Measurements from ENCODE around the gene PODN.

Gene PODN

DNA sequence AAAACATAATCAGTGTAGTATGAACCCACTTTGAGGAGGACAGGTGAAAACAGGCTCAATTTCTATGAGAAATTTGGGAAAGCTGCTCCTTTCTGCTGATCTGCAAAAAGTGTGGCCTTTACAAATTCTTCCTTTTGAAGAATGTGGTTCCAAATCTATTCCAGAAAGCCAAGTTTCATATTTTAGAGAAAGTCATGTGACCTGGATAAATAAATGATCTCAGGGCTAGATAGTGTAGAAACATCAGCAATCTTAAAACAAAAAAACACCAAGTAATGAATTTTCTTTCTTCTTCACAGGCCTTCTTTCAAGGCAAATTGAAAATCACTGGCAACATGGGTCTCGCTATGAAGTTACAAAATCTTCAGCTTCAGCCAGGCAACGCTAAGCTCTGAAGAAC is 11.7 kb upstream of the PODN start:
- no peak for DNase-seq (ENCODE audit: low spot score)

DNA sequence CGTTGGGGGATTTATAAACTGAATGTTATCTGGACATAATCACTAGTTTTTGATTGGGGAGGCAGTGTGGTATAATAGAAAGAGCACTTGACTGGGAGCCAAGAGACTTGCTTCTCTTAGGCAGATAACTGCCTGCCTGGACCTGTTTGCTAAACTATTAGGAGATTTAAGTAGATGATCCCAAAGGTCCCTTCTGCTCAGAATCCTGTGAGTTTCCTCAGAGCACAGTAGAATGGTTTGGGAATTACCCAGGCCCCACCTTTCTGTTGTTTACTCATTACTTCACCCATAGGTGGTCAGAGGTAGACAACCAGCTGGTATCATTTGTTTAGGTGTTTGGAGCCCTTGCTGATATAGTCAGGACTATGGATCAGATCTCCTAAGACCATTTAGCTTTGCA is 10.3 kb upstream of the PODN start:
- no peak for DNase-seq (ENCODE audit: low spot score)

DNA sequence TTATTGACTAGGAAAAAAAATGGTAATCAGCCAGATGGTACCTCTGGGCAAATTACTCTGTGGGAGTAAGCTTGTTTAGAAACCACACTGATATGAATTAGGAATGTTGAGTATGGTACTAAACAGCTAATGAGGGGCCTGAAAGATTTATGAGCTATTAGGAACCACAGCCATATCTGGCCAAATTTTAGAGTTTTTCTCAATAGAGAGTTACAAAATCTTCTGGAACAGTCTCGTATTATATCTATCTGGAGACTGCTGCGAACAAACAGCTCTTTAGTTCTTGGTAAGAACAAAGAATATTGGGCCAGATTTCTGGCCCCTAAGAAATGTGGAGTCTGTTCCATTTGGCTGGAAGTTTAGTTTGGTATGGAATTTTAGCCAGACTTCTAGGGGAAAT is 4.9 kb upstream of the PODN start:
- no peak for DNase-seq (ENCODE audit: low spot score)

DNA sequence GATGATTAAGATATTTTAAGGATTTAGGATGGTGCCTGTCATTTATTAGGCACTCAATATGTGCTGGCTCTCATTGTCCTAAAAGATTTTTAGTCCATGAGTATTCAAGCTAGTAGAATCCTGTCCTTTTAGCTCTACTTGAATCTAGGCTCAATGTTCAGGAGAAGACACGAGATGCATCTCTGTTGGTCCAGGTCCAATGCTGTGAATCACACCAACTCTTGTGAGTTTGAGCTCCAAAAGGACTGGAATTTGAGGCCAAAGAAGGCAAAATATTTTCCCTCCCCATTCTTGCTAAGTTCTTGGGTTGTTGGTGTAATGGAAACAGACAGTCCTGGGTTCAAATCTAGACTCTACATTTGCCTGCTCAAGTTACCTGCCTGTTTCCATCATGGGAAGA is 1.4 kb upstream of the PODN start:
- no peak for DNase-seq (ENCODE audit: low spot score)

DNA sequence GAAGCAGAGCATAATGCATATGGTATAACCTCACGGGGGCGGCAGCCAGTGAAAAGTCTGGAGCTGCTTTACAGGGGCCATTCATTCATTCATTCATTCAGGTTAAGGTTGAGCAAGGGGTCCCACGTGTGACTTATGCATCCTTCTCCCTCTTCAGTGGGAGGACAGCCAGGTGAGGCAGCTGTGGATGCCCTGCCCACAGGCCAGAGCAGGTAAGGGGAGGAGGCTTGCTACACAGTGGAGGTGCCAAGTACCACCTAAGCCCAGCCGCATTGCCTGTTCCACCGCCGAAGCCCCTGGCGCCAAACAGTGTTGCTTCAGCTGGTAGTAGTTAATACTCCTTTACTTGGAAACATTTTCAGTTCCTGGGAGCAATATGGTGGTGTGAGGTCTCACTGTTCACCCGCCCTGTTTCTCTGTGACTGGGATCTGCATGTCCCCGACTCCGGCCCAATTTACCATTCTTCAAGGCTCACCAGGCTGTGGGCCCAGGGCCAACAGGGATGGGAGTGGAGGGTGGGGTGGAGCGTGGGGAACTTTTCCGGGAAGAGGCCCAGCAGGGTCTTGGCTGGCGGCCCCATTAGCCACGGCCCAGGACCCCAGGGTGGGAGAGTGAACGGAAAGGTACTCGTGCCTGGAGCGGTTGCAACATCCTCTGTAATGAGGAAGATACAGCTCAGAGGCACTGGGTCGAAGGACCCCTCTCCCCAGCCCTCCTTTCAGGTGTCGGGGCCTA is 722 bp upstream of the PODN start:
- DNase-seq (ENCODE audit: low spot score) = no peak

DNA sequence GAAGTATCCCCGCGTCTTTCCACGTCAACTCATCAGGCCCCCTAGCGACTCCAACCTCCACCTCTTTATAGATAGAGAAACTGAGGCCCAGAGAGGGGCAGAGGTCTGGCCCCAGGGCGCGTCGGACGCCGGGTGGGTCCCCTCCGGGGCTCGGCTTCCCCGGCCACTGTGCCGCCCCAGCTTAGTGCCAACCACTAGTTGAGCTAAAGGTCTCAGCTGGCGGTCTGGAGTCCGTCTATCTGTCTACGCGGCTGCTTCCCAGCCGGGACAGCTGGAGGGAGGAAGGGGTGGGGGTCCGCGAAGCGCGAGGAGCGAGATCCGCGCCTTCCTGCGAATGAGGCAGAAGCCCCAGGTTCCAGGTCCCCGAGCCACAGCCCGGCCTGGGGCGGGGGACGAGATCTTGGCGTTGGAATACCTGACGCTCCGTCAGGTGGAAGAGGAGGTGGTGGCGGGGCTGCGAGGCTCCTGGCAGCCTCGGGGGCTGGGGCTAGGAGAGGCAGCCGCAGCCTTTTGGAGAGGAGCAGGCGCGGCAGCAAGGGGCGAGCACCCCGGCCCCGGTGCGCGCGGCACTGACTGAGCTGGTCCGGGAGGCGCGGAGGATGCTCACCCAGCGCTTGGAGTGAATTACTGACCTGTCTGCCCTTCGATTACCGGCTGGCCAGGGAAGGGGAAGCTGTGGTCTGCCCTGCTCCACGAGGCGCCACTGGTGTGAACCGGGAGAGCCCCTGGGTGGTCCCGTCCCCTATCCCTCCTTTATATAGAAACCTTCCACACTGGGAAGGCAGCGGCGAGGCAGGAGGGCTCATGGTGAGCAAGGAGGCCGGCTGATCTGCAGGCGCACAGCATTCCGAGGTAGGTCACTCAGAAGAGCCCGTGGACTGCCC is 937 bp downstream of the PODN start:
- no peak for DNase-seq (ENCODE audit: low spot score)

DNA sequence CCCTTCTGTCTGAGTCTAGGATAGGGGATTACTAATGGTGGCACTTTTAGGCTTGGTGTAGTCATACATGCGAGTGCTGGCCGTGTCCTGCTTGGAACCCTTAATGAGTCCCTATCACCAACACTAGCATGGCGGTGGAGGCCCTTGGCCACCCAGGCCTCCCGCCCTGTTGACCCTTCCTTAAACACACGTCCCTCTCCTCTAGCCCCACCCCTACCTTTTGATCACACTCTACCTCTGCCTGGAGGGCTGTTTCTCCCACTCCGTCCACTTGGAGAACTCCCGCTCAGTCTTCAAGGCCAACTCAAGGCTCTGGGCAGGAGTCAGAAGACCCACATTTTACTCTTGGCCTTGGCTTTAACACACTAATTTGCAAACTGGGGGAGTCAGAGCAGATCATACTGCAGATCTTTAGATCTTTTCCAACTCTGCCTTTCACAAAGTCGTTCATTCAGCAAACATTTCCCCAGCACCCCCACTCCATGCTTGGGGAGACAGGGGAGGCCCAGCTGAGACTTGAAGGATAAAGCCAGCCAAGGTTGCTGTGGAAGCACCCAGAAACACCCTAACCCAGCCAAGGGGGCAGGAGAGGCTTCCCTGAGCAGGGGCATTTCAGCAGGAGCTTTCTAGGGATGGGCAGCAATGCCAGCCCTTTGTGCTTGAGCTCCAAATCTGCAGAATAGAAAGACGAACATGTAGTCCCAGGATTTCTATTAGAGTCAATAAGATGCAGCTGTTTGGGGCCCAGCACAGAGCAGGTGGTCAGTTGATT is 1.9 kb downstream of the PODN start:
- no peak for DNase-seq (ENCODE audit: low spot score)

DNA sequence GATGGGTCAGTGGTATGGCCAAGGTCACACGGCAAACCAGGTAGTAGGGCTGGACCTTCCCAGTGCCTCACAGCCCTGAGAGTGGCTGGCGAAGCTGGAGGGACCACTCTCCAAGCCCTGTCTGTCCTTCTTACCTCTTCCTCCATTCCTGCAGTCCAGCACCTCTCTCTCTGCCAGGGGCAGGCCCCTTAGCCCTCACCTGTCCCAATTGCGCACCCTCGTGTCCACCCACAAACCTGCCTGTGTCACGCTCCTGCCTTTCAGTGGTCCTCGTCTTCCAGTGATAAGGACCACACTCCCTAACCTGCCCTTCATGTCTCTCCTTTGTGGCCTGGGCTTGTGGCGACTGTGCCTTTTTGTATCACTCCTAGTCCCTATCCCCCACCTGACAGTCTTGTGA is 3.4 kb downstream of the PODN start:
- no peak for DNase-seq (ENCODE audit: low spot score)

DNA sequence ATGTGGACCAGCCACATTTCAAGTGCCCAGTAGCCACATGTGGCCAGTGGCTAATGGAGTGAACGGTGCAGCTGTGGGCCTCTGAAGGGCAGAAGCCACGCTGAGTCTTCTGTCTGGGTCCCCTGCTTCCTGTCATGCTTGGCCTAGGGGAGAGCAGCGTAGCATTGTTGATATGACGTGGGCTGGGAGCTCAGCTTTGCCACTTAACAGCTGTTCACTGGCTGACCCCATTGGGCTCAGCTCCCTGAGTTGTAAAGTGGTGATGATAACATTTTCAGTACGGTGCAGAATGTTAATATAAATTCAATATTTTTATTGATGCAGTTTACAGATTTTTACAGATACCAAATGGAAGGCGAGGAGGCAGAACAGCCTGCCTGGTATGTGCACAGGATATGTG is 4.5 kb downstream of the PODN start:
- no peak for DNase-seq (ENCODE audit: low spot score)

DNA sequence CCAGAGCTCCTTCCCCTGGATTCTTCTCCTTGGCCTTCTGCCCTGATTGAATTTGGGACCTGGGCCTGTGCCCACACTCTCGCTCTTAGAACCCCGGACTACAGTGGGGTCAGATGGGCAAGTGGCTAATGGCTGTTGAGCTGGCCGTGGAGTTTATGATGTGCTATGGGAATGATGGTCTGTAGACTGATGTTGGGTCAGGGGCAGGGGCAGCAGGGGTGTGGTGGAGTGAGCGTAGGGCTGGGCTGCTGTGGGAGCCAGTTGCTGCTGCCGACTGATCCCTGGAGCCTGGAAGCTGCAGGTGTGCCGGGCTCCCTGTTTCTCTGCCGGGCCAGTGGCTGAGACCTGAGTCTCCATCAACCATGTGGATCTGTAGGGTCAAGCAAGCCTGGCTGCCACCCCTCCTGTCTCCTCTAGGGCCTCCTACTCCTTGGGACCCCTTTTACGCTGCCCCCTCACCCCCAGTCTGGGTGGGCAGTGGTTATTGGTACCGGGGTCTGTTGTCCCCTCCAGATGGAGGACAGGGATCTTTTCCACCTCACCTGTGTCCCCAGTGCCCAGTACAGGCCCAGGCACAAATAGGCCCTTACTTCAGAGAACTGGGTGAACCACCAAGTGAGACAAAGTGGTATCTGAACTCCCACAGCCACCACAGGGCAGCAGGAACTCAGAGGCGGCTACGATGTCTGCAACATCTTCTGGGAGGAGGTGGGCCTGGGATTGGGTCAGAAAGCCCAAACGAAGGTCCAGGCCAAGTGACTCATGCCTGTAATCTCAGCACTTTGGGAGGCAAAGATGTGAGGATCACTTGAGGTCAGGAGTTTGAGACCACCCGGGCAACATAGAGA is 5.1 kb downstream of the PODN start:
- no peak for DNase-seq (ENCODE audit: low spot score)

DNA sequence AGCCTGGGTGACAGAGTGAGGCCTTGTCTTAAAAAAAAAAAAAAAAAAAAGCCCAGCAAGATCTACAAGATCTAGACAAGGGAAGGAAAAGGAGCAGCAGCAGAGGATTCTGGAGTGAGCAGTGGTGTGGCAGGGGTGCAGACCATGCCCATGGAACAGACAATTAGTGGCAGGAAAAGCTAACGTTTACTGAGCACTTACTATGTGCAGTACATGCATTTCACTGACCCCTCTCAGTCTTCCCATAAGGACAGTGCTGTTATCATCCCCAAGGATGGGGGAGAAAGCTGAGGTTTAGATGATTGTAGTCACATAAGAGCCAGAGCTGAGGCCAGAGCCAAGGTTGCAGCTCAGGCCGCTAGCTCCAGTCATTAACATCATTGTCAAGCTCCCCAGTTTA is 5.9 kb downstream of the PODN start:
- DNase-seq (ENCODE audit: low spot score) = no peak

DNA sequence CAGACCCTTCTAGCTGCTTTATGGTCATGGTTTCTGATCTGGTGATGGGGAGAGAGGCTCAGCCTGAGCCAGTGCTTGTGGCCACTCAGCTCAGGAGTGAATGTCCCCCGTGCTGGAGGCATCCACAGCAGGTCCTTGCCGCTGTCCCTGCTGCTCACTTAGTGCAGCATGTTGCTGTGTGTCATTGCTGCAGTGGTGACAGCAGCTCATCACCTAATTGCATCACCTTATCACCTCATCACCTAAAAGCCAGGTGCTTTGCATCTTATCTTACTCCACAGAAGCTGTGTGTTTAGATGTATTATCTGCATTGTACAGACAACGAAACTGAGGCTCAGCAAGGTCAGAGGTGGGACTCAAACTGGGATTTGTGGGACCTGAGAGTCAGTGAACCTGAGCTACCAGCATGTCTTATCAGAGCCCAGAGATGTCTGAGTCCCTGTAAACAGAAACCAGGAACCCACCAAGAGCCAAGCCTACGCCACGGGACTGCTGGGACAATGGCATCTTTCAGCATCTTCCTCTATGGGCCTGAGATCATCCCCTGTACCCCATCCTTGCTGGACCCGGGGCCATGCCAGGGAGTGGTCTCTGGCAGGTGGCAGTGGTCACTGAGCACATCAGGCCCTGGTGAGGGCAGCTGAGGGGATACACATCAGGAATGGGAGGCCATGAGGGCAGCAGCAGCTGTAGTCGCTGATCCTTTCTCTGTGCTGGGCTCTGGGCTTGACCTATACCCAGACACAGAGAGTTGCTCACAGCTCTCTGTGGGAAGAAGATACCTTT is 6.5 kb downstream of the PODN start:
- DNase-seq (ENCODE audit: low spot score) = no peak

DNA sequence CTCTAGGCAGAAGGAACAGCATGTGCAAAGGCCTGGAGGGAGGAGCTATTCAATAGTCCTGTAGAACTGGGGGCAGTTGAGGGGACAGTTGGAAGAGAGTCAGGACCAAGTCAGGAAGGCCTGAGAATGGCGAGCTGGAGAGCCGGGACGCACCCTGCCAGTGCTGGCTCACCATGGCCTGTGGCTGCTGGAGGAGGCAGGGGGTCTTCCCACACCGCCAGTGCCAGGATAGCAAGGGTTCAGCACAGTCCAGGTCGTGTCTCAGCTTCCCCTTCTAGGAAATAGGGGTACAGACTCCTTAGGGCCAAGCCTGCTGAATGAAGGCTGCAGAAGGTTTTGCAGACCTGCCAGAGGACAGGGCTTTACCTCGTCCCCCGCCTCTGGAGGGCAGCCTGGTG is 7.3 kb downstream of the PODN start:
- no peak for DNase-seq (ENCODE audit: low spot score)

DNA sequence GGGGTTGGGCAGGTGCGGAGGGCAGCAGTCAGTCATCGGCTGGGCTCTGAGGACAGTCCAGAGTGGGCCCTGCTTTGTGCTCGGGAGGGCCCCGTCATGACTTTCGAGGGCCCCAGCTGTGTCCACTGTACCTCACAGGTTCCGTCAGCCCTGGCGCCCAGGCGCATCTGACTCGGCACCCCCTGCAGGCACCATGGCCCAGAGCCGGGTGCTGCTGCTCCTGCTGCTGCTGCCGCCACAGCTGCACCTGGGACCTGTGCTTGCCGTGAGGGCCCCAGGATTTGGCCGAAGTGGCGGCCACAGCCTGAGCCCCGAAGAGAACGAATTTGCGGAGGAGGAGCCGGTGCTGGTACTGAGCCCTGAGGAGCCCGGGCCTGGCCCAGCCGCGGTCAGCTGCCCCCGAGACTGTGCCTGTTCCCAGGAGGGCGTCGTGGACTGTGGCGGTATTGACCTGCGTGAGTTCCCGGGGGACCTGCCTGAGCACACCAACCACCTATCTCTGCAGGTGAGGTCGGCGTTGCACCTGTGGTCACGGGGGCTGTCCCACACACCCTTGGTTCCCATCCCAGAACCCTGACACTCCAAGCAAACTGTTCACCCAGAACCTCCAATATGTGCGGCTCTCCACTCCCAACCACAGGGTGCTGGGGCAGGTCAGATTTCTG is 7.8 kb downstream of the PODN start:
- DNase-seq (ENCODE audit: low spot score) = no peak

DNA sequence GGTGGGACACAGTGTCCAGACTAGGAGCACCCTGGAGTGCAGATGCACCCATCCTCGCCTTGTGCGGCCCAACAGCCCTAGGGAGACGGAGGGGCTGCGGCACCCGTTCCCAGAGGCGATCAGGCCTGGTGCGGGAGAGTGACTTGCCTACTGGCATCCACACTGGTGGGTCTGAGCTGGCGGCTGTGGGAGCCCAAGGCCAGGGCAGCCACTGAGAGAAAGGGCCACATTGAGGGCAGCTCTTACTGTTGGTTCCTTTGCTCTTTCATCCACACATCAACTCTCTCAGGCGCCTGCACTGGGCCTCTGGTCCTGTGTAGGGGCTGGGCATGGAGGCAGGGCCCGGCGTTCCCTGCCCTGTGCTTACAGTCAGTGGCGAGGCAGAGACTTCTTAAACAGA is 8.6 kb downstream of the PODN start:
- no peak for DNase-seq (ENCODE audit: low spot score)

DNA sequence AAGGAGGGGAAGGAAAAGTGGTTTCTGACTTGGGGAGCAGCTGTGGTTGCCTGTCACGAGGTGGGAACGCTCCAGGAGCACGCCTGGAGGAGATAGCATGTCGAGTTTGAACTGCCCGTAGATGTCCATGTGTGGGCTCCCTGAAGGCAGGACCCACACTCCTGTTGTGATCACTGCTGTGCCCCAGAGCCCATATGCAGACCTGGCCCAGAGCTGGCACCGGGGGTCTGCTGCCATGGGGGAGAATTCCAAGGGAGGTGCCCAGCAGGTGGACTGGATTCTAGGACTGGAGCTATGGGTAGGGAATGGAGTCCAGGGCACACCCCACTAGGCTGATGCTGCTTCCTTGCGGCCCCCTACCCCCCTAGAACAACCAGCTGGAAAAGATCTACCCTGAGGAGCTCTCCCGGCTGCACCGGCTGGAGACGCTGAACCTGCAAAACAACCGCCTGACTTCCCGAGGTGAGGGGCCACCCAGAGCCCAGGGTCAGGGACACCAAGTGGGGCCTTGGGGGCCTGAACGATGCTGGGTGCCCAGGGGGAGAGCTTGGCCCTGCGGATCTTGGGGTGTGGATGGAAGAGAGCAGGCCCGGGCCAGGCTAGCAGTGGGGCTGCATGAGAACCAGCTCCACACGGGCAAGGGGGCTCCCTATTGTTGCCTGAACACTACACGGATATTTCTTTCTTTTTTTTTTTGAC is 9.3 kb downstream of the PODN start:
- no peak for DNase-seq (ENCODE audit: low spot score)

DNA sequence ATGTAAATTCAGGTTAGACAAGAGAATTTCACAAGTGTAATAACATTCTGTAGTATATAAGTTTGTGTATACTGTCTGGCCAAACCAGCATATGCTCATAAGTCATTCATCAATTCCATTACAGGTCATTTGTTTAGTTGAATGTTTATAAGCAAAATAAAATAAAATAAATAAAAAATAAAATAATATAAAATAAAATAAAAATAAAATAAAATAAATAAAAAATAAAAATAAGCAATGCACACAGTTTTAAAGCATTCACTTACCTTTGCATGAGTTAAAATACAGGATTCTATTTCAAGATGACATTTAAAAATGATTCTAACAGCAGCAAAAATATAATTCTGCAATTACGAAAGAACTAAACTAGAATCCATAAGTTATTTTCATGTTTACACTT is 9.9 kb downstream of the PODN start:
- DNase-seq (ENCODE audit: low spot score) = no peak

DNA sequence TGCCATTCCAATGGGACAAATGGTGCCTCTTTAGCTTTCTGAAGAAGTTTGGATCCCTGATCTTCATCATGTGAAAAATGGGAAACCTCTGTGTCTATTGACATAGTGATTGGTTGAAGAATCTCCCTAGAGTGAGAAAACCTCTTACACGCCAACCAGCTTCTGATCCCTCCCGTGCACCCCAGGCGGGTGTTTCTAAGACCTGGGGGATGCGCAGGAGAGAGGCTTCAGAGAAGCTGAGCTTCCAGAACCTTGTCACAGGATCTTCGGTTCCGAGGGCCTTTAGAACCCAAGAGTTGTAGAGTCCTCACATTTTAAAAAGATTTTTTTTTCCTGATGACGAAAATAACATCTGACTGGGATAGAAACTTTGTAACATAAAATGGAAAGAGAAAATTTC is 11.3 kb downstream of the PODN start:
- no peak for DNase-seq (ENCODE audit: low spot score)

DNA sequence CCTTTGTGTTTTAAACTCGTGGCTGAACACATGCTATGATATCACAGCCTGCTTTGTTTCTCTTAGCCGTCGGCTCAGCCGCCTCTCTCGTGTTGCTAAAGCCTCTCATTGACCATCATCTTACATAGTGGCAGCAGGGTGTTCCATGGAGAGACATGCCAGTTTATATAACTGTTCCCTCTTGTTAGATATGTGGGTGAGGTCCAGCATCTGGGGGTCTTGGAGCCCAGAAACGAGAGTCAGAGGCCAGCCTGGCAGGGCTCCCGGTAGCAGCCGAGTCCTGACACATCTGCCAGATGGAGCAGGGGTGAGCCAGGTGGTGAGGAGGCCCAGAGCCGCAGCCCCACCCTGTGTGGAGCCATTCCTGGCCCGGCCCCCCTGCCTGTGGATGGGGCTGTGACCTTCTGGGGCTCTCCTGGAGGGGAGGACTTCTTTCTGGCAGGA is 11.9 kb downstream of the PODN start:
- peak; percentile 40 for DNase-seq (ENCODE audit: low spot score)
